Peyer's patch (tissue), 4 donors: ENCODE measurements around the gene BEND2. TPM values are rescaled to one million over a fixed set of nuclear protein-coding genes. Genes with fewer than 3 reads are reported as not detected.

ENCODE experiments used
- DNase-seq, 3 donors: peaks; one replicate each; pipeline ENCODE4 v3.0.0-alpha.2; 2017 to 2019
- H3K27ac ChIP-seq, 4 donors: fragments of 200-600 bp; sonication (generic); one replicate each; pipeline ENCODE4 v1.5.1; 2016 to 2019
- H3K27me3 ChIP-seq, 2 donors: fragments of 200-600 bp; sonication (generic); one replicate each; pipeline ENCODE4 v1.5.1; 2019
- H3K36me3 ChIP-seq, 3 donors: fragments of 200-600 bp; sonication (generic); one replicate each; pipeline ENCODE4 v1.5.1; 2016 to 2019
- H3K4me1 ChIP-seq, 4 donors: fragments of 200-600 bp; sonication (generic); one replicate each; pipeline ENCODE4 v1.5.1; 2016 to 2019
- H3K4me3 ChIP-seq, 4 donors: fragments of 200-600 bp; sonication (generic); 1 replicate in 3 of 4; 2 replicates in 1 of 4; pipeline ENCODE4 v1.5.1; 2016 to 2019; ENCODE audit warnings: mild to moderate bottlenecking in 1 of 4
- H3K9me3 ChIP-seq, 4 donors: fragments of 200-600 bp; sonication (generic); one replicate each; pipeline ENCODE4 v1.5.1; 2016 to 2019; ENCODE audit warnings: mild to moderate bottlenecking in 1 of 4
- POLR2A ChIP-seq, 2 donors: fragments of 450-650 bp; IDR thresholded peaks; one replicate each; pipeline ENCODE4 v1.5.1; 2017; ENCODE audit warnings: antibody characterized with exemption in 2 of 2, mild to moderate bottlenecking in 2 of 2, moderate library complexity in 2 of 2
- total RNA-seq, 4 donors: library from RNA; depleted of rRNA; stranded (reverse); fragments of >200 nt; gene quantifications; one replicate each; pipeline ENCODE4 v1.1.0, GENCODE V29; 2016
- TF ChIP-seq, protein P1 (sequence below), 6 experiments: fragments of 450-650 bp in 4 of 6; fragments of 200-600 bp in 2 of 6; sonication (generic) in 1 of 6; IDR thresholded peaks; one replicate each; pipeline ENCODE4 v1.5.1; 2017 to 2019; ENCODE audit warnings: antibody characterized with exemption in 6 of 6, mild to moderate bottlenecking in 3 of 6, moderate library complexity in 1 of 6

BEND2 gene
- total RNA-seq, 4 donors from 2014 or later: not detected

DNA sequence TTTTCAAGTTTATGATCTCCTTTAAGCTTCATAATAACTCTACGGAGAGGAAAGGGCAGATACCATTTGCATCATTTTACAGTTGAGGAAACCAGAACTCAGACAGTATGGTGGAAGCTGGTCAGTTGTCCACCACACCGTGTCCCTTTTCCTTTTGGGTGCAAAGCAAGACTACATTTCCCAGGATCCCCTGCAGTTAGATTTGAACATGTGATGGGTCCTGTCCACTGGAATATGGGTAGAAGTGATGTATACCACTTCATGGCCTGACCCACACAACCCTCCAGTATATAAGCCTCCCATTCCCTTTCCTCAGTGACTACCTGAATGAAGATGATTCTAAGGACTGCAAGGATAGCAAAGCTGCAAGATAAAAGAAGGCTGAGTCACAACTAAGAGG is 74.7 kb downstream of the BEND2 start:
- no peaks in the 10 kb centered on the region for H3K36me3 ChIP-seq
- H3K4me3 ChIP-seq: no peak overlapping the region
- no peaks in the 10 kb centered on the region for H3K9me3 ChIP-seq
- H3K4me1 ChIP-seq: no peaks in the 10 kb centered on the region
- no peak for TF ChIP-seq POLR2A (IDR thresholded peaks at IDR 0.05)
- TF ChIP-seq, protein P1, sequence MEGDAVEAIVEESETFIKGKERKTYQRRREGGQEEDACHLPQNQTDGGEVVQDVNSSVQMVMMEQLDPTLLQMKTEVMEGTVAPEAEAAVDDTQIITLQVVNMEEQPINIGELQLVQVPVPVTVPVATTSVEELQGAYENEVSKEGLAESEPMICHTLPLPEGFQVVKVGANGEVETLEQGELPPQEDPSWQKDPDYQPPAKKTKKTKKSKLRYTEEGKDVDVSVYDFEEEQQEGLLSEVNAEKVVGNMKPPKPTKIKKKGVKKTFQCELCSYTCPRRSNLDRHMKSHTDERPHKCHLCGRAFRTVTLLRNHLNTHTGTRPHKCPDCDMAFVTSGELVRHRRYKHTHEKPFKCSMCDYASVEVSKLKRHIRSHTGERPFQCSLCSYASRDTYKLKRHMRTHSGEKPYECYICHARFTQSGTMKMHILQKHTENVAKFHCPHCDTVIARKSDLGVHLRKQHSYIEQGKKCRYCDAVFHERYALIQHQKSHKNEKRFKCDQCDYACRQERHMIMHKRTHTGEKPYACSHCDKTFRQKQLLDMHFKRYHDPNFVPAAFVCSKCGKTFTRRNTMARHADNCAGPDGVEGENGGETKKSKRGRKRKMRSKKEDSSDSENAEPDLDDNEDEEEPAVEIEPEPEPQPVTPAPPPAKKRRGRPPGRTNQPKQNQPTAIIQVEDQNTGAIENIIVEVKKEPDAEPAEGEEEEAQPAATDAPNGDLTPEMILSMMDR (IDR thresholded peaks at IDR 0.05): no peak
- H3K27ac ChIP-seq: no peak overlapping the region
- no peak for DNase-seq
- no peaks in the 10 kb centered on the region for H3K27me3 ChIP-seq

DNA sequence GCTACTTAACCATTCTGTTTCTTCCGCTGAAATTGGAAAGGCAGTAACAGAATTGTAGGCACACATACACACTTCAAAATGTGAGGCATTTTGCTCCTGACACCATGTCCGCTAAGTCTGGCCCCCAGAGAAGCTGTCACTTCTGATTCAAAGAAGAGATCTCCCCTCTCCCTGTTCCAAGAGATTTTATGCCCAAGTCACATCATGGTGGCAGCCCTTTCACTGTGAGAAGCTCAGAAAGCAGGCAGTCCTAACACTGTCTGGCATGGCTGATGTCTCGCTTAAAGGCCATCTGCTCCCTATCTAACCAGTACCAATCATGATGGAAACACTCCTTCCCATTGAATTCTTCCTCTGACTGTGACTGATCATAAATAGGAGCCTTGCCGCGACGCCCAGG is 83.9 kb downstream of the BEND2 start:
- Histone ChIP-seq H3K4me1 (no peaks in the 10 kb centered on the region), H3K27me3 (no peaks in the 10 kb centered on the region), H3K4me3 (no peak overlapping the region), H3K36me3 (no peaks in the 10 kb centered on the region), H3K9me3 (no peaks in the 10 kb centered on the region), H3K27ac (no peak overlapping the region)
- TF ChIP-seq, protein P1 (IDR thresholded peaks at IDR 0.05): no peak
- TF ChIP-seq POLR2A (IDR thresholded peaks at IDR 0.05): no peak
- no peak for DNase-seq

DNA sequence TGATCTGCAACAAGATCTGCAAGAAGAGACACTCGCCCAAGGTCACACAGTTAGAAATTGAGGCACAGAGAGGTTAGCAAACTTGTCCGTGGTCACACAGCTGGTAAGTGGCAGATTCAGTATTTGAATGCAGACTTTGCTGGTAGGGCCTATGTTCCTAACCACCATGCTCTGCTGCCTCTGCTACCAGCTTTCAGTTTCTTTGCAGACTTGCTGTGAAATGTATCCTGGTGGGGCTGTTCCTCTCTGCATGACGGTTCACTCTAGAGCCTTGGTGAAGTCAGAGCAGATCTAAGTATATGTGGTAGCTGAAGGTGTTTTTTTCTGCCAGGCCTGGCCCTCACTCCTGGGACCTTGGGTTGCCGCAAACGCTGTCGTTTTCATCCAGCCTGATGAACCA is 87.1 kb downstream of the BEND2 start:
- DNase-seq: no peak
- no peak for TF ChIP-seq POLR2A (IDR thresholded peaks at IDR 0.05)
- TF ChIP-seq, protein P1 (IDR thresholded peaks at IDR 0.05): no peak
- H3K36me3 ChIP-seq: no peaks in the 10 kb centered on the region
- H3K27ac ChIP-seq: no peak overlapping the region
- no peaks in the 10 kb centered on the region for H3K9me3 ChIP-seq
- no peak overlapping the region for H3K4me3 ChIP-seq
- no peaks in the 10 kb centered on the region for H3K4me1 ChIP-seq
- H3K27me3 ChIP-seq: no peaks in the 10 kb centered on the region

DNA sequence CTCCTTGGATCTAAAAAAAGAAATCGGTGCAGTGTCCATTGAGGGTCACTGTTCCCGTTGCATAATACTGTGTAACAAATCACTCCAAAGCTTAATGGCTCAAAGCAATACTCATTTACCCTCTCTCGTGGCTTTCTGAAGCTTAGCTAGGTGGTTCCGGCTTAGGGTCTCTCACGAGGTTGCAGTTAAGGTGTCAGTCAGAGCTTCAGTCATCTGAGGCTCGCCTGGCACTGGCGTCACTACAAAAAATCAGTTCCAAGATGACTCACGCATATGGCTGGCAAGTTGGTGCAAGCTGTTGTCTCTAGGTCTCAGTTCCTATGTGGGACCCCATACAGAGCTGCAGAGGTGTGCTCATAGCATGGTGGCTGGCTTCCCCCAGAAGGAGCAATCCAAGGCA is 91.0 kb downstream of the BEND2 start:
- TF ChIP-seq, protein P1 (IDR thresholded peaks at IDR 0.05): no peak
- no peak for TF ChIP-seq POLR2A (IDR thresholded peaks at IDR 0.05)
- H3K4me1 ChIP-seq: no peaks in the 10 kb centered on the region
- H3K9me3 ChIP-seq: no peaks in the 10 kb centered on the region
- H3K27me3 ChIP-seq: no peaks in the 10 kb centered on the region
- no peak for DNase-seq
- no peaks in the 10 kb centered on the region for H3K36me3 ChIP-seq
- H3K4me3 ChIP-seq: no peak overlapping the region
- H3K27ac ChIP-seq: no peak overlapping the region

DNA sequence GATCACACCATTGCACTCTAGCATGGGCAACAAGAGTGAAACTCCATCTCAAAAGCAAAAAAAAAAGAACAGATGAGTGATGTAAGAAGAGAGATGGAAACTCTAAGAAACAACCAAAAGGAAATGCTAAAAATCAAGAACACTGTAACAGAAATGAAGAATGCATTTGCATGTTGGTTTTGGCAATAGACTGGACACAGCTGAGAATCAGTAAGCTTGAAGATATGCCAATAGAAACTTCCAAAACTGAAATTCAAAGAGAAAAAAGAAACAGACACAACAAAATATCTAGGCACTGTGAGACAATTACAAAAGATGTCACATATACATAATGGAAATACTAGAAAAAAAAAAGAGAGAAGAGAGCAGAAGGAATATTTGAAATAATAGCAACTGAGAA is 93.7 kb downstream of the BEND2 start:
- Histone ChIP-seq H3K4me1 (no peaks in the 10 kb centered on the region), H3K27ac (no peak overlapping the region), H3K36me3 (no peaks in the 10 kb centered on the region), H3K4me3 (no peak overlapping the region), H3K27me3 (no peaks in the 10 kb centered on the region), H3K9me3 (no peaks in the 10 kb centered on the region)
- TF ChIP-seq, protein P1 (IDR thresholded peaks at IDR 0.05): no peak
- no peak for TF ChIP-seq POLR2A (IDR thresholded peaks at IDR 0.05)
- DNase-seq: no peak

DNA sequence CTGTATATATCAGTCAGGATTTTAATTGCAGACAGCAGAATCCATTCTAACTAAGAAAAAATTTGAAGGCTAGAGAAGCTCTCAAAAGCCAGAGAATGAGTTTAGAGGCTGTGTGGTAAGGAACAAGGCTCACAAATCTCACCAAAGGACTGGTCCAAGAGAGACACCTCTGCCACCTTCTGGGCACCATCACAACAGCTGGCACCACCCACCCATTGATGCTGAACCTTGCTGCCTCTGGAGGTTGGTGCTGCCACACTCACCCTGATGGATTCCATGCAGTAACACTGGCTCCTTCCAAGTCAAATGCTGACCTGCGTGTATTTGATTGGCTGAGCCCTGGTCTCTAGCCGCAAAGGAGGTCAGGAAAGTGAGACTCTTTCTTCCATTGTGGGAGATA is 100.8 kb downstream of the BEND2 start:
- Histone ChIP-seq H3K9me3 (no peaks in the 10 kb centered on the region), H3K4me3 (no peak overlapping the region), H3K36me3 (no peaks in the 10 kb centered on the region), H3K4me1 (no peaks in the 10 kb centered on the region), H3K27ac (no peak overlapping the region), H3K27me3 (no peaks in the 10 kb centered on the region)
- TF ChIP-seq, protein P1 (IDR thresholded peaks at IDR 0.05): no peak
- TF ChIP-seq POLR2A (IDR thresholded peaks at IDR 0.05): no peak
- no peak for DNase-seq
